BE2C (cell line): ENCODE results near the gene SLC25A2.

ENCODE experiments used
- DNase-seq: peaks from one replicate; pipeline ENCODE4 v3.0.0-alpha.2; 2020
- H3K27me3 ChIP-seq: fragments of 250-450 bp; sonication (Bioruptor Pico); 2 replicates; pipeline ENCODE4 v1.5.1; 2020; ENCODE audit warnings: mild to moderate bottlenecking
- H3K36me3 ChIP-seq: fragments of 250-450 bp; sonication (Bioruptor Pico); 2 replicates; pipeline ENCODE4 v1.5.1; 2020; ENCODE audit warnings: mild to moderate bottlenecking
- H3K4me1 ChIP-seq: fragments of 250-450 bp; sonication (Bioruptor Pico); 2 replicates; pipeline ENCODE4 v1.5.1; 2020
- H3K4me3 ChIP-seq: 2 replicates; pipeline ENCODE4 v1.5.1; 2011; ENCODE audit warnings: low read depth, low read length
- H3K9me3 ChIP-seq: fragments of 250-450 bp; sonication (Bioruptor Pico); 2 replicates; pipeline ENCODE4 v1.5.1; 2020
- CTCF ChIP-seq: IDR thresholded peaks from 2 replicates; pipeline ENCODE4 v1.5.1; 2012; ENCODE audit warnings: mild to moderate bottlenecking, low read depth, low read length

The SLC25A2 gene

GRCh38 chr5:141261238-141261546, 42.7 kb downstream of the SLC25A2 start:
- Histone ChIP-seq H3K4me1 (no peaks in the 10 kb centered on the region), H3K36me3 (no peaks in the 10 kb centered on the region), H3K27me3 (no peaks in the 10 kb centered on the region), H3K9me3 (peaks cover 17% of the 10 kb centered on the region), H3K4me3 (no peak overlapping the region)
- TF ChIP-seq CTCF, result no peak
- DNase-seq, result no peak

DNA sequence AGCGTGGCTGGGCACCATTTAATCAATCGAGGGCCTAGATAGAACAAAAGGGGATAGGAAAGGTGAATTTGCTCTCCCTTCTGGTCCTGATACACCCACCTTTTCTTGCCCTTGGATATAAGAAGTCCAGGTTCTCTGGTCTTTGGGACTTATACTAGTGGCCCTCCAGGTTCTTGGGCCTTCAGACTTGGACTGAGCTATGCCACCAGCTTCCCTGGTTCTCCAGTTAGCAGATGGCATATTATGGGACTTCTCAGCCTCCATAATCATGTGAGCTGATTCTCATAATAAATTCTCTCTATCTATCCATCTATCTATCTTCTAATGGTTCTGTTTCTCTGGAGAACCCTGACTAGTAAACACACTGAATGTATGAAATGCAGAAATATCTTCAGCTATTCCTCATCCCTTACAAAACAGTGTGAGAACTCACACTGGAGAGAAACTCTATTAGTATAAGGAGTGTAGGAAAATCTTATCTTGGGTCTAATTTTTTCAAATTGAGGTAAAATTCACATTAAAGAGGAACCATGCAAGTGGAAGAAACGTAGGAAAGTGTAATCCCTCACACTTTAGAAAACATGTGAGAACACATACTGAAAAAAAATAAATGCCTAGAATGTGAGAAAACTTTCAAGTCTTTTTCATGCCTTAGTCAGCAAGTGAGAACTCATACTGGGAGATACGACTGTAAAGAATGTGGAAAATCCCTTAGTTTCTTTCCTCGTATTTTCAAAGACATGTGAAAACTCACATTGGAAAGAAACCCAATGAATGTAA, 43.2 kb downstream of the SLC25A2 start:
- H3K4me1 ChIP-seq, result no peaks in the 10 kb centered on the region
- H3K27me3 ChIP-seq, result no peaks in the 10 kb centered on the region
- H3K36me3 ChIP-seq, result no peaks in the 10 kb centered on the region
- H3K4me3 ChIP-seq, result no peak overlapping the region
- no peak for TF ChIP-seq CTCF
- DNase-seq, result no peak
- peaks cover 17% of the 10 kb centered on the region for H3K9me3 ChIP-seq

- no peak for DNase-seq
- Histone ChIP-seq H3K36me3 (no peaks in the 10 kb centered on the region), H3K4me3 (no peak overlapping the region), H3K27me3 (no peaks in the 10 kb centered on the region), H3K9me3 (peaks cover 17% of the 10 kb centered on the region), H3K4me1 (no peaks in the 10 kb centered on the region)
- TF ChIP-seq CTCF, result no peak
Observed at GRCh38 chr5:141258948-141259347, 44.9 kb downstream of the SLC25A2 start.

GRCh38 chr5:141258464-141258863, 45.4 kb downstream of the SLC25A2 start:
- H3K4me1 ChIP-seq, result no peaks in the 10 kb centered on the region
- H3K36me3 ChIP-seq, result no peaks in the 10 kb centered on the region
- H3K27me3 ChIP-seq, result no peaks in the 10 kb centered on the region
- no peak for TF ChIP-seq CTCF
- H3K9me3 ChIP-seq, result peaks cover 14% of the 10 kb centered on the region
- no peak for DNase-seq
- H3K4me3 ChIP-seq, result no peak overlapping the region
